Measurements from ENCODE around the gene TMEM52B. TPM values are rescaled to one million over a fixed set of nuclear protein-coding genes. Genes with fewer than 3 reads are reported as not detected.

The TMEM52B gene
- total and polyA plus RNA-seq, 9 of the 15 experiments (the other 6 are each of a cell fraction or from before 2014, with no cell fraction given), result not detected

DNA sequence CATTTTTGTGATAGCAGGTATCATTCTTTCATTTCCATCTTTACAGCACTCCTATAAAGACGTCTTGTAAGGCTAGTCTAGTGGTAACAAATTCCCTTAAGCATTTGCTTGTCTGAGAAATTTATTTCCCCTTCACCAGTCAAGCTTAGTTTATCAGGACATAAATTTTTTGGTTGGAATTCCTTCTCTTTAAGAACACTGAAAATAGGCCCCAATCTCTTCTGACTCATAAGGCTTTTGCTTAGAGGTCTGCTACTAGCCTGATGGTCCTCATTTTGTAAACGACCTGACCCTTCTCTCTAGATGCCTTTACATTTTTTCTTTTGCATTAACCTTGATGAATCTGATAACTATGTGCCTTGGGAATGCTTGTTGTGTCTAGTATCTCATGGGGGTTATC, 27.2 kb upstream of the TMEM52B start:
- no peaks in the 10 kb centered on the region for H3K79me2 ChIP-seq (ENCODE audit: control insufficient read depth, insufficient read depth, low read length)
- no peak overlapping the region for H3K4me3 ChIP-seq
- no peak overlapping the region for H3K9ac ChIP-seq (ENCODE audit: insufficient read depth in 1 of 2, low read depth in 2 of 2, low read length in 2 of 2)
- ATAC-seq (no peak), DNase-seq (ENCODE audit: extremely low read depth in 1 of 4, low spot score in 3 of 4) (no peak), FAIRE-seq (no peak)
- no peaks in the 10 kb centered on the region for H3K36me3 ChIP-seq (ENCODE audit: control insufficient read depth, insufficient read depth, low read length)
- intact Hi-C loops (cut with micrococcal nuclease), result no loop called here
- peaks cover 0 to 10% of the 10 kb centered on the region in 2 experiments; a peak in 2 of 5 replicates for H3K4me1 ChIP-seq (replicated peaks in 1 of 2; ENCODE audit: control insufficient read depth in 2 of 2, insufficient read depth in 2 of 2, low read length in 2 of 2)
- H3K9me1 ChIP-seq (ENCODE audit: control insufficient read depth, insufficient read depth, low read length), result no peaks in the 10 kb centered on the region
- CTCF ChIA-PET (ENCODE audit: low intra/inter-chr PET ratio), result no interaction called here
- TF ChIP-seq SUPT5H (IDR thresholded peaks at IDR 0.05), result no peak
- TF ChIP-seq, protein P1, sequence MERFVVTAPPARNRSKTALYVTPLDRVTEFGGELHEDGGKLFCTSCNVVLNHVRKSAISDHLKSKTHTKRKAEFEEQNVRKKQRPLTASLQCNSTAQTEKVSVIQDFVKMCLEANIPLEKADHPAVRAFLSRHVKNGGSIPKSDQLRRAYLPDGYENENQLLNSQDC (CRISPR knock-in tag; IDR thresholded peaks at IDR 0.05), result no peak
- no peak for TF ChIP-seq ASH1L (IDR thresholded peaks at IDR 0.05; ENCODE audit: borderline replicate concordance, low read depth, partially characterized antibody)
- TF ChIP-seq, protein P2, sequence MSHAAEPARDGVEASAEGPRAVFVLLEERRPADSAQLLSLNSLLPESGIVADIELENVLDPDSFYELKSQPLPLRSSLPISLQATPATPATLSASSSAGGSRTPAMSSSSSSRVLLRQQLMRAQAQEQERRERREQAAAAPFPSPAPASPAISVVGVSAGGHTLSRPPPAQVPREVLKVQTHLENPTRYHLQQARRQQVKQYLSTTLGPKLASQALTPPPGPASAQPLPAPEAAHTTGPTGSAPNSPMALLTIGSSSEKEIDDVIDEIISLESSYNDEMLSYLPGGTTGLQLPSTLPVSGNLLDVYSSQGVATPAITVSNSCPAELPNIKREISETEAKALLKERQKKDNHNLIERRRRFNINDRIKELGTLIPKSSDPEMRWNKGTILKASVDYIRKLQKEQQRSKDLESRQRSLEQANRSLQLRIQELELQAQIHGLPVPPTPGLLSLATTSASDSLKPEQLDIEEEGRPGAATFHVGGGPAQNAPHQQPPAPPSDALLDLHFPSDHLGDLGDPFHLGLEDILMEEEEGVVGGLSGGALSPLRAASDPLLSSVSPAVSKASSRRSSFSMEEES (CRISPR knock-in tag; IDR thresholded peaks at IDR 0.05), result no peak
- TF ChIP-seq ARHGAP35 (IDR thresholded peaks at IDR 0.05; ENCODE audit: partially characterized antibody), result no peak
- TF ChIP-seq, protein P3, sequence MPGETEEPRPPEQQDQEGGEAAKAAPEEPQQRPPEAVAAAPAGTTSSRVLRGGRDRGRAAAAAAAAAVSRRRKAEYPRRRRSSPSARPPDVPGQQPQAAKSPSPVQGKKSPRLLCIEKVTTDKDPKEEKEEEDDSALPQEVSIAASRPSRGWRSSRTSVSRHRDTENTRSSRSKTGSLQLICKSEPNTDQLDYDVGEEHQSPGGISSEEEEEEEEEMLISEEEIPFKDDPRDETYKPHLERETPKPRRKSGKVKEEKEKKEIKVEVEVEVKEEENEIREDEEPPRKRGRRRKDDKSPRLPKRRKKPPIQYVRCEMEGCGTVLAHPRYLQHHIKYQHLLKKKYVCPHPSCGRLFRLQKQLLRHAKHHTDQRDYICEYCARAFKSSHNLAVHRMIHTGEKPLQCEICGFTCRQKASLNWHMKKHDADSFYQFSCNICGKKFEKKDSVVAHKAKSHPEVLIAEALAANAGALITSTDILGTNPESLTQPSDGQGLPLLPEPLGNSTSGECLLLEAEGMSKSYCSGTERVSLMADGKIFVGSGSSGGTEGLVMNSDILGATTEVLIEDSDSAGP (CRISPR knock-in tag; IDR thresholded peaks at IDR 0.05), result no peak
- TF ChIP-seq YY1 (IDR thresholded peaks at IDR 0.05; ENCODE audit: borderline replicate concordance in 1 of 3, control insufficient read depth in 1 of 3, extremely low read depth in 1 of 3, insufficient read depth in 3 of 3, insufficient read length in 1 of 3, insufficient replicate concordance in 2 of 3, low read depth in 1 of 3, low read length in 2 of 3), result no peak
- no peak for TF ChIP-seq GTF2F1 (IDR thresholded peaks at IDR 0.05; ENCODE audit: low read depth, low read length)
- TF ChIP-seq ETS2 (tag; IDR thresholded peaks at IDR 0.05; ENCODE audit: borderline replicate concordance, poor library complexity, severe bottlenecking), result no peak
- TF ChIP-seq CREM (IDR thresholded peaks at IDR 0.05; ENCODE audit: low read depth), result no peak
- H2AFZ ChIP-seq (ENCODE audit: low read depth, low read length), result no peak overlapping the region
- 0% methylated on average over 2 of the region's 2 CpGs for WGBS (ENCODE audit: insufficient coverage, low coverage, missing lambda C conversion rate)
- no peak overlapping the region for H3K27ac ChIP-seq (ENCODE audit: extremely low read depth, low read depth, low read length)
- POLR2A ChIA-PET, result no interaction called here
- no peak overlapping the region for H3K4me2 ChIP-seq (ENCODE audit: insufficient read depth, low read length)
- no TSS peak for BruUV-seq (replicated peaks)
- no peaks in the 10 kb centered on the region for H4K20me1 ChIP-seq (replicated peaks; ENCODE audit: control insufficient read depth, insufficient read depth, low read length)
- H3K27me3 ChIP-seq (ENCODE audit: control insufficient read depth in 2 of 2, insufficient read depth in 2 of 2, low read length in 2 of 2), result peaks cover 0 to 11% of the 10 kb centered on the region in 2 experiments; a peak in 2 of 5 replicates
- H3K9me3 ChIP-seq (replicated peaks; ENCODE audit: control insufficient read depth, insufficient read depth, low read depth, low read length), result no peaks in the 10 kb centered on the region
- in situ Hi-C loops (cut with MboI), result no loop called here

Measured in K562 (cell line).